Measurements from ENCODE around the gene TLR7.

DNA sequence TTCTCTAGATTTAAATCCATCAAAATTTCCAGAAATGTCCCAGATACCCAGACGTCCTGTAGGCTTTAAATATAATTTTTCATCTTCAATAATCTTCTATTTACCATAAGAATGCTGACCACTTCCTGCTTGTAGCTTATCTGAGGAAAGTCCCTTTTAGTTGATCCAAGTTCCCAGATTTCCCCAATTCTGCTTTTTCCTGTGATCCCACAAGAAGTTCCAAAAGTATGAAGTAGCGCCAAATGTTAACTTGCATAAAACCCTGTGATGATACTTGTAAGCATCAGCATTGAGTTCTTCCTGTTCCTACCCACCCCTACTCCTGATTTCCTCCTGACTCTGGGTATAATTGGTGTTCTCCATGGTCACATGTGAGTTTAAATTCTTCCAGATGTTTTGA lies 29.0 kb downstream of the TLR7 start:
- TF ChIP-seq, protein P1, sequence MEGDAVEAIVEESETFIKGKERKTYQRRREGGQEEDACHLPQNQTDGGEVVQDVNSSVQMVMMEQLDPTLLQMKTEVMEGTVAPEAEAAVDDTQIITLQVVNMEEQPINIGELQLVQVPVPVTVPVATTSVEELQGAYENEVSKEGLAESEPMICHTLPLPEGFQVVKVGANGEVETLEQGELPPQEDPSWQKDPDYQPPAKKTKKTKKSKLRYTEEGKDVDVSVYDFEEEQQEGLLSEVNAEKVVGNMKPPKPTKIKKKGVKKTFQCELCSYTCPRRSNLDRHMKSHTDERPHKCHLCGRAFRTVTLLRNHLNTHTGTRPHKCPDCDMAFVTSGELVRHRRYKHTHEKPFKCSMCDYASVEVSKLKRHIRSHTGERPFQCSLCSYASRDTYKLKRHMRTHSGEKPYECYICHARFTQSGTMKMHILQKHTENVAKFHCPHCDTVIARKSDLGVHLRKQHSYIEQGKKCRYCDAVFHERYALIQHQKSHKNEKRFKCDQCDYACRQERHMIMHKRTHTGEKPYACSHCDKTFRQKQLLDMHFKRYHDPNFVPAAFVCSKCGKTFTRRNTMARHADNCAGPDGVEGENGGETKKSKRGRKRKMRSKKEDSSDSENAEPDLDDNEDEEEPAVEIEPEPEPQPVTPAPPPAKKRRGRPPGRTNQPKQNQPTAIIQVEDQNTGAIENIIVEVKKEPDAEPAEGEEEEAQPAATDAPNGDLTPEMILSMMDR (conservative IDR thresholded peaks at IDR 0.05 in 1 of 2, IDR thresholded peaks at IDR 0.05 in 1 of 2; ENCODE audit: low read depth in 1 of 2, low read length in 2 of 2): no peak
- no peak for TF ChIP-seq EZH2 (IDR thresholded peaks at IDR 0.05; ENCODE audit: low read length, missing control alignments)
